ENCODE results near the gene DDX17.

DNA sequence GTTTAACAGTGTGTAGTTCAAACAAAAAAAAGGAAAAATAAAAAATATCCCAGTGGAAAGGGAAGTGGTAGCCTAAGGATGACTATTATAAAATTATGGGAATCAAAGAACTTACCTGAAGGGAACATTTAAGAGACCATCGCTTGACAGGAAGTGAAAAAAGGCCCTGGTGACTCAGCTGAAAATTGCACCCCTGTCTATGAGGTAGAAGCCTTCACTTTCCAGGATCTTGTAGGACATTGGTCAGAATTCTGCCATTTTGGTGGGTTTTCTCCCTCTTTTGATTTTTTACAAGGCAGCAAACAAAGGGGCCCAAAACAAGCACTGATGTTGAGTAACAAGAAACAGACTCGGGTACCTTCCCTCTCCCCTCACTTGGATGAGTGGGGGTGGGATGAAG lies 15.6 kb downstream of the DDX17 start:
- TF ChIP-seq CTCF (IDR thresholded peaks at IDR 0.05; ENCODE audit: control extremely low read depth in 1 of 3, insufficient read depth in 1 of 3, low read depth in 1 of 3, low read length in 3 of 3) (no peak), RFX5 (IDR thresholded peaks at IDR 0.05; ENCODE audit: borderline replicate concordance, low read depth, low read length) (no peak), SP2 (IDR thresholded peaks at IDR 0.05; ENCODE audit: low read length) (no peak), SIN3A (conservative IDR thresholded peaks at IDR 0.05 in 1 of 2, IDR thresholded peaks at IDR 0.05 in 1 of 2; ENCODE audit: low read depth in 1 of 2, low read length in 2 of 2) (no peak), MAFK (IDR thresholded peaks at IDR 0.05; ENCODE audit: low read depth, low read length) (no peak), TAF7 (optimal IDR thresholded peaks at IDR 0.05; ENCODE audit: borderline replicate concordance, low read depth, low read length) (no peak), RAD21 (IDR thresholded peaks at IDR 0.05 in 1 of 2, conservative IDR thresholded peaks at IDR 0.05 in 1 of 2; ENCODE audit: low read depth in 2 of 2, low read length in 2 of 2) (no peak)
- TF ChIP-seq, protein P1, sequence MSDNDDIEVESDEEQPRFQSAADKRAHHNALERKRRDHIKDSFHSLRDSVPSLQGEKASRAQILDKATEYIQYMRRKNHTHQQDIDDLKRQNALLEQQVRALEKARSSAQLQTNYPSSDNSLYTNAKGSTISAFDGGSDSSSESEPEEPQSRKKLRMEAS (IDR thresholded peaks at IDR 0.05): no peak
